ENCODE measurements around the gene DYRK3. TPM values are rescaled to one million over a fixed set of nuclear protein-coding genes. Genes with fewer than 3 reads are reported as not detected.

DYRK3 gene
- total RNA-seq, 1 experiment from 2014 or later = 45.4 TPM

DNA sequence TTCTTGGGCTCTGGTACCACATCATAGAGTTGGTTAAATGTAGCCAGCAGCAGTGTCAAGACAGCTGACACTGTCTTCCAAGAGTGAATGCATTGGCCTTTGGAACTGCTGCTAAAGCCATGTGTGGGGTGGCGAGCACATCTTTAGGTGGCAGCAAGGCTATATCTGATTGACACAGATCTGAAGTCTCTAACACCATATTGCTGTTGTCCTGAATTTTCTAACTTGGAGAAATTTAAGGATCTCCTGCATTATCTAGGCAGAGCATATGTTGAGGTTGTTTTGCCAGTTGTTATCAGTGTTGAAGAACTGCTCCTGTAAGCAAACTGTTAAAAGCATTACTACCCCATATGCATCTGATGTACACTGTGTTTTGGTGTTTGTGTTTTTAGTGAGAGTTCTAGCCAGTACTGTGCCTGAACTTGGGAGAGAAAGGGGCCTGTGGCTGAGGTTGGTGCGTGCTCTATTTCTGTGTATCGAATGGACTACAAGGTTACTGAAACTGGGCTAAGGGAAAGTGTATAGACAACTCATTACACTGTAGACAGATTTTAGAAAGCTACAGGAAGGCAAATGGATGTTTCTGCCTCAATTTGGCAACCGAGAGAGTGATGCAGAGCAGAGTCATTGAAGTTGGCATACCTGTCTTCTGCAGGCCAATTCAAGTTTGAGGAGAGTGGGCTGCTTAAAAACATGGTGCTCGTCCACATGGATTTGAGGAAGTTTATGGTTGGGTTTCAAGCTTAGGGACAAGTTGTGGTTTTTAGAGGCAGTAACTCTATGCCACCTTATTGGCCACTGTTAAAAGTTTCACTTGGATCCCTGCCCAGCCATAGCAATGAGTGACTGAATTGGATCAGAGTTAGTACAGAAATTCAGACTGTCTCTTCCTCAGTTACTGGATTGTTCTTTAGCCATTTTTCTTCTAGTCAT, 16.9 kb downstream of the DYRK3 start:
- no peak overlapping the region for H3K4me3 Mint-ChIP-seq (ENCODE audit: unreplicated experiment)
- H3K27me3 Mint-ChIP-seq (ENCODE audit: insufficient read depth, unreplicated experiment) = no peaks in the 10 kb centered on the region
- TF ChIP-seq, protein P1, sequence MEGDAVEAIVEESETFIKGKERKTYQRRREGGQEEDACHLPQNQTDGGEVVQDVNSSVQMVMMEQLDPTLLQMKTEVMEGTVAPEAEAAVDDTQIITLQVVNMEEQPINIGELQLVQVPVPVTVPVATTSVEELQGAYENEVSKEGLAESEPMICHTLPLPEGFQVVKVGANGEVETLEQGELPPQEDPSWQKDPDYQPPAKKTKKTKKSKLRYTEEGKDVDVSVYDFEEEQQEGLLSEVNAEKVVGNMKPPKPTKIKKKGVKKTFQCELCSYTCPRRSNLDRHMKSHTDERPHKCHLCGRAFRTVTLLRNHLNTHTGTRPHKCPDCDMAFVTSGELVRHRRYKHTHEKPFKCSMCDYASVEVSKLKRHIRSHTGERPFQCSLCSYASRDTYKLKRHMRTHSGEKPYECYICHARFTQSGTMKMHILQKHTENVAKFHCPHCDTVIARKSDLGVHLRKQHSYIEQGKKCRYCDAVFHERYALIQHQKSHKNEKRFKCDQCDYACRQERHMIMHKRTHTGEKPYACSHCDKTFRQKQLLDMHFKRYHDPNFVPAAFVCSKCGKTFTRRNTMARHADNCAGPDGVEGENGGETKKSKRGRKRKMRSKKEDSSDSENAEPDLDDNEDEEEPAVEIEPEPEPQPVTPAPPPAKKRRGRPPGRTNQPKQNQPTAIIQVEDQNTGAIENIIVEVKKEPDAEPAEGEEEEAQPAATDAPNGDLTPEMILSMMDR (IDR thresholded peaks at IDR 0.05; ENCODE audit: unreplicated experiment) = no peak
- H3K36me3 Mint-ChIP-seq (ENCODE audit: insufficient read depth, unreplicated experiment) = peaks cover 43% of the 10 kb centered on the region
- no TSS peak for BruUV-seq (replicated peaks)
- H3K4me1 Mint-ChIP-seq (ENCODE audit: insufficient read depth, unreplicated experiment) = peaks cover 9% of the 10 kb centered on the region
- intact Hi-C loops (cut with micrococcal nuclease) = no loop called here
- no peaks in the 10 kb centered on the region for H3K9me3 Mint-ChIP-seq (ENCODE audit: unreplicated experiment)
- ChIA-PET CTCF (interaction anchor here (0.5 to 36.8 kb wide), 5 partner anchors 8 to 294 kb away, joined by 3 to 1191 read pairs (median 4); partner anchors contain the start of genes DYRK3 and PIGR), POLR2A (interaction anchor here (0.7 to 2.0 kb wide), 3 partner anchors 11 to 74 kb away, joined by 3 to 9 read pairs (median 4); partner anchors contain the start of gene DYRK3)
- peak overlapping the region; percentile 5 for H3K27ac Mint-ChIP-seq (ENCODE audit: low read depth, unreplicated experiment)
- DNase-seq (ENCODE audit: unreplicated experiment) = no peak

DNA sequence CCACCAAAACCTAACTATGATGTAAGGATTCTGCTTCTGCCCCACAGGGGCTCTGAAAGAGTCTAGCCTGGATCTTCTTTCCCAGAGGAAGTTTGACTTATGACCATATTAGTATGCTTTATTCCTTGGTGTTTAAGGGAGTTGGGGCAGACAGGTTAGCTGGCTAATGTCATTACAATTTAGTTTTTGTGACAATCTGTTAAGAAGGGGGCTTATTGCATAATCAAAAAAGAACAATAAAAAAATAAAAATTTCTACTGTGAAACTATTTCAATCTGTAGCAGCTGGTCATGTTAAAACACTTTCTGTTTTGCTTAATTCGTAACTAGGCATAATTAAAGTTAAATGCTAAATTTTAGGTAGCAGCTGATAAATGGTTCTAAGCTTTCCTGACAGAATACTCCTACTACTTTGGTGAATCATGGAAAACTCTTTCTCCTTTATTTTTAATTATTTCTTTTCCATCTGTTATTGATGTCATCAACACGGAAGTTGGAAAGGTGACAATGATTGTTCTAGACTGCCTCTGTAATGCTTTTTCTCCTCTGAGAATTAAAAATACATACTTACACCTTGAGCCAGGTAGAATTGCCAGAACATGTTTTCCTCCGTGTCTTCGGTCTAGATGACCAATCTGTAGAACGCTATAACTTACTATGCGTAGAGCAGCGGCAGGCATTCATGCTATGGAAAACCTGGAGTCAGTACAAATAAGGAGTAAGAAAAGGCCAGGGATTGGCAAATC, 18.6 kb downstream of the DYRK3 start:
- H3K9me3 Mint-ChIP-seq (ENCODE audit: unreplicated experiment) = no peaks in the 10 kb centered on the region
- ChIA-PET POLR2A (interaction anchor here (0.6 to 3.6 kb wide), 9 partner anchors 9 to 1215 kb away, joined by 3 to 23 read pairs (median 3); partner anchors contain the start of gene DYRK3), CTCF (interaction anchor here (0.5 to 36.8 kb wide), 5 partner anchors 7 to 258 kb away, joined by 3 to 1191 read pairs (median 4); partner anchors contain the start of gene DYRK3)
- H3K36me3 Mint-ChIP-seq (ENCODE audit: insufficient read depth, unreplicated experiment) = peaks cover 26% of the 10 kb centered on the region
- BruUV-seq (replicated peaks) = no TSS peak
- no peak overlapping the region for H3K27ac Mint-ChIP-seq (ENCODE audit: low read depth, unreplicated experiment)
- H3K4me1 Mint-ChIP-seq (ENCODE audit: insufficient read depth, unreplicated experiment) = peaks cover 9% of the 10 kb centered on the region
- no peak for DNase-seq (ENCODE audit: unreplicated experiment)
- H3K27me3 Mint-ChIP-seq (ENCODE audit: insufficient read depth, unreplicated experiment) = no peaks in the 10 kb centered on the region
- intact Hi-C loops (cut with micrococcal nuclease) = no loop called here
- TF ChIP-seq, protein P1 (IDR thresholded peaks at IDR 0.05; ENCODE audit: unreplicated experiment) = no peak
- H3K4me3 Mint-ChIP-seq (ENCODE audit: unreplicated experiment) = no peak overlapping the region

DNA sequence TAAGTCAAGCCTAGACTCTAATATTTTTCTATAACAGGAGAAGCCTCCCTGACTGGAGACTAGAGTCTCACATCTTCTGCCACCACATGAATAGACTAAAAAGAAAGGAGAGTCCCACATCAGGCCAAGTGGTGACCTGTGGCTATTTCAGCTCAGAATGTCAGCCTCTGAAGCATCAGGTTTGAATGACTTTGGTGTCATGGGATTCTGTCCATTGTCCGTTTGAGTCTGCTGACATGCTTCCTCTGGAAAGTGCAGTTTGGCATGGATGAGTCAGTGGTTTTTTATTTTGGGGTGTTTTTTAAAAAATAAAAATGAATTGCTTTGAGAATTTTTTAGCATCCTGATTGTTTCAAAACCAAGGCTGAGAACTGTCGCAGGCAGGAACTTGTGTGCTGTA, 19.5 kb downstream of the DYRK3 start:
- peaks cover 26% of the 10 kb centered on the region for H3K36me3 Mint-ChIP-seq (ENCODE audit: insufficient read depth, unreplicated experiment)
- no TSS peak for BruUV-seq (replicated peaks)
- H3K27ac Mint-ChIP-seq (ENCODE audit: low read depth, unreplicated experiment) = no peak overlapping the region
- DNase-seq (ENCODE audit: unreplicated experiment) = no peak
- intact Hi-C loops (cut with micrococcal nuclease) = no loop called here
- no peaks in the 10 kb centered on the region for H3K27me3 Mint-ChIP-seq (ENCODE audit: insufficient read depth, unreplicated experiment)
- no peaks in the 10 kb centered on the region for H3K9me3 Mint-ChIP-seq (ENCODE audit: unreplicated experiment)
- CTCF ChIA-PET = interaction anchor here (0.6 to 36.8 kb wide), 7 partner anchors 6 to 203 kb away, joined by 3 to 1191 read pairs (median 5); partner anchors contain the start of genes DYRK3 and EIF2D
- POLR2A ChIA-PET = interaction anchor here (0.6 to 3.8 kb wide), 4 partner anchors 8 to 91 kb away, joined by 3 to 23 read pairs (median 8); partner anchors contain the start of genes DYRK3 and EIF2D
- peaks cover 9% of the 10 kb centered on the region for H3K4me1 Mint-ChIP-seq (ENCODE audit: insufficient read depth, unreplicated experiment)
- H3K4me3 Mint-ChIP-seq (ENCODE audit: unreplicated experiment) = no peak overlapping the region
- TF ChIP-seq, protein P1 (IDR thresholded peaks at IDR 0.05; ENCODE audit: unreplicated experiment) = no peak

Measured in MCF 10A (cell line).